ENCODE data around the gene ACR.
"Not testable (repeated sequence)": the region's sequence is repeated elsewhere in the genome, so short reads cannot be mapped to it uniquely, and the experiment has no call there.

The ACR gene

DNA sequence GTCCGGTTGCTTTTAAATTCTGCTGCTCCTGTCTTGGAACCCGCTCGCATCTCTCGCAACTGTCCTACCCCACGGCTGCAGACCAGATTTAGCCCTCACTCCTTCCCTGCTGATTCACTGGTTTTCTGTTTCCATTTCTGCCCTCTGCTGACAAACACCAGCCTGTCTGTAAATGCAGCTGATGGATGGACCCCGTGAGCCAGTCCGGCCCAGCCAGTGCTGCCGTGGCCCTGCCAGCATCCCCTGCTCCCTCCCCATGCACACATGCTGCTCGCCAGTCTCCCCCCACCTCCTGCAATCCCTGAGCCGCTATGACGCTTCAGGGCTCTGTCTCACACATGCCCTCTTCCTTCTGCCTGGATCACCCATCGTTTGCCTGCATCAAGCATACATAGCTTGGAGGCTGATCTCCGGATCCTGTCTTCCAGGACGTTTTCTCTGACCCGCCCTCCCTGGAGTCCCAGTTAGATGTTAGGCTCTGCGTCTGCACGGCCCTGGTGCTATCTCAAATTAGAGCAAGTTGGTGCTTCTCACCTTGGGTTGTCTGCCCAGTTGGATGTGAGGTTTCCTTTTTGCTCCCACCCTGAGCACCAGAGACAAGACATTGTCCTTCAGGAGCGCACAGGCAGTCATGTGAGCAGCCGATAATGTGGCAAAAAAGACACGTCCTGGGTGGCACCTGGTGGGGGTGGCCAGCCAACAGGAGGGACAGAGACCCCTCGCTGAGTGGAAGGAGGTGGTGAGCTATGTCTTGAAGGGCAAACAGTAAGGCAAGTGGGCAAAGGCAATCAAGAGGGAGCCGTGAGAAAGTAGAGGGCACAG is 4.3 kb upstream of the ACR start:
- DNase-seq, result no peak

GRCh38 chr22:50734343-50734771 is 3.6 kb upstream of the ACR start:
- DNase-seq, result no peak

- no peak for DNase-seq
These were observed 2.8 kb upstream of the ACR start for GRCh38 chr22:50734986-50735738.

DNA sequence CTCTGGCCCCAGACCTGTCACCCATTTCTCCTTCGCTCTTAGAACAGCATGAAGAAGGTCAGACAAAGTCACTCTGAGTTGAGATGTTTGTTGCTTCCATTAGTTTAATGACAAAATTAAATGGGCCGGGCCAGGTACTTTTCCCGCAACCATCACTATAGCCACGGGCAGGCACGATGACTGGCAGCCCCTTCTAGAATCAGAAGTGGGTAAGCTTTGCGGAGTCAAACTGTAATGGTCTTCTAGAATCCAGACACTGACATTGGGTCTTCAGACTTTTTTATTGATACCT is 2.3 kb upstream of the ACR start:
- no peak for DNase-seq

DNA sequence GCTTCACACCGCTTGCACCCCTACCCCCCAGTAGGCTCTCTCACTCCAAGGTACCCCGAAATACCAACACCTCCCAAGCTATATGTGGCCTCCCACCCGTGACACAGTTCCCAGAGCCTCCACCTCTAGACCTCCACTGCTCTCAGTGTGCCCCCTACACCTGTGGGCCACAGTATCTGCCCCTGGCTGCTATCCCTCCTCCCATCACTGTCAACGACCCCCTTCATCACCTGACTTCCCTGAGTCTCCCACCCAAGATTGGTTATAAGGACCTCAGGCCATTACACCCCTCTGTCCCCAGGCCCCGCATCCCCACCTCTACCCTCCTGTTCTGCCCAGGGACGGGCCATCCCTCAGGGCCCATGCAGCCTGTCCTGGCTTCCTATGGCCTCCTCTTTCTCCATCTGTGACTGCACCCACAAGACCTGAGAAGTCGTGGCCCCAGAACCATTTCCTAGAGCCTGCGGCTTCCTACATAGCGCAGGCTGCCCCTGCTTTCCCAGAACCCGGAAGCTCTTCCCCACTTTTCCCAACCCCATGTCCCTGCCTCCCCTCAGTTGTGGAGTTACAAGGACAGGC is 734 bp downstream of the ACR start:
- DNase-seq, result no peak

DNA sequence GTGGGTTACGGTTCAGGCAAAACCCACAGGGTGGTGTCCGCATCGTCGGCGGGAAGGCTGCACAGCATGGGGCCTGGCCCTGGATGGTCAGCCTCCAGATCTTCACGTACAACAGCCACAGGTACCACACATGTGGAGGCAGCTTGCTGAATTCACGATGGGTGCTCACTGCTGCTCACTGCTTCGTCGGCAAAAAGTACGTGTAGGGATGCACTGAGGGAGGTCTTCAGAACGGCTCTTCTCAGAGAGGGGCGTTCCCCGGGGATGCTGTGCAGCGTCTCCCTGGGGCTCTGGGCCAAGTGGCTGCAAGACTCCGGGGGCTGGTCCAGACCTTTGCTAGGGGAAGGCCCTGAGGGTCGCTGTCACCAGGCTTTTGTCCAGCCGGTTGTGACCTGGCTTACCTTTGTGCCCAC is 1.3 kb downstream of the ACR start:
- DNase-seq, result no peak

- no peak for DNase-seq
These were observed 1.9 kb downstream of the ACR start for GRCh38 chr22:50739894-50740293.

GRCh38 chr22:50740714-50741113 is 2.7 kb downstream of the ACR start:
- DNase-seq, result not testable (repeated sequence)

GRCh38 chr22:50744424-50744823 is 6.4 kb downstream of the ACR start:
- not testable (repeated sequence) for DNase-seq

DNA sequence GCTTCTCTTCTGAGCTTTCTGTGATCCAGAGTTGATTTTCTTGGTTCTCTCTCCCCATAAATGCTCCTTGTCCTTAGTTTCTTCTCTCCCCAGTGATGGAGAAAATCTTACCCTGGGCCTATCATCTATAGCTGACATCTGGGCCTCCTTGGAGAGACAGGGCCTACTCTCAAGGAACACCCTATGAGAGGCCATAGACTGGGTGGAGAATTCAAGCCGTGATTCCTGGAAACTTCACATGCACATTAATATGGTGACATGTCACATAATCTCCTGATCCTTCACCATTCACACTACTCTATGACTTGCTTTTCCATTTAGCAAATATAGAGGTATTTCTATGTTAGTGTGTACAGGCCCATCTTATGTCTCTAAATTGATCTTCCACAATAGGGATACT is 9.5 kb downstream of the ACR start:
- DNase-seq, result not testable (repeated sequence)

DNA sequence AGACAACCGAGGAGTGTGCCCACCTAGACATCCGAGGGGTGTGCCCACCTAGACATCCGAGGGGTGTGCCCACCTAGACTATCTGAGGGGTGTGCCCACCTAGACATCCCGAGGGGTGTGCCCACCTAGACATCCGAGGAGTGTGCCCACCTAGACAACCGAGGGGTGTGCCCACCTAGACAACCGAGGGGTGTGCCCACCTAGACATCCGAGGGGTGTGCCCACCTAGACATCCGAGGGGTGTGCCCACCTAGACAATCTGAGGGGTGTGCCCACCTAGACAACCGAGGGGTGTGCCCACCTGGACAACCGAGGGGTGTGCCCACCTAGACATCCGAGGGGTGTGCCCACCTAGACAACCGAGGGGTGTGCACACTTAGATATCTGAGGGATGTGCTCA is 10.6 kb downstream of the ACR start:
- DNase-seq, result not testable (repeated sequence)

GRCh38 chr22:50749302-50750074 is 11.5 kb downstream of the ACR start:
- not testable (repeated sequence) for DNase-seq

DNA sequence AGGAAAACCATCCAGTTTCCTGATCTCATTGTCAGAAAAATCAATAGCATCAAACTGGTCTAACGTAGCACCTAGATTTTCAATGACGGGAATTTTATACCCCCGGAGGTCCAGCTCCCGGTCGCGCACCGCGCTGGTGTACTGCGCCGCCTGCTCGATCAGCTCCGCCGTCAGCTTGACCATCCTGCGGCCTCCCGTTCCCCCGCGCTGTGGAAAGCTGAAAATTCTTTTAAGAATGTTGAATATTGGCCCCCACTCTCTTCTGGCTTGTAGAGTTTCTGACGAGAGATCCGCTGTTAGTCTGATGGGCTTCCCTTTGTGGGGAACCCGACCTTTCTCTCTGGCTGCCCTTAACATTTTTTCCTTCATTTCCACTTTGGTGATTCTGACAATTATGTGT is 17.2 kb downstream of the ACR start:
- not testable (repeated sequence) for DNase-seq

GRCh38 chr22:50756406-50756805 is 18.4 kb downstream of the ACR start:
- DNase-seq, result not testable (repeated sequence)

- peak in 1 of 2 donors; percentile 11 for DNase-seq
These were observed 19.0 kb downstream of the ACR start for GRCh38 chr22:50756949-50757491.

DNA sequence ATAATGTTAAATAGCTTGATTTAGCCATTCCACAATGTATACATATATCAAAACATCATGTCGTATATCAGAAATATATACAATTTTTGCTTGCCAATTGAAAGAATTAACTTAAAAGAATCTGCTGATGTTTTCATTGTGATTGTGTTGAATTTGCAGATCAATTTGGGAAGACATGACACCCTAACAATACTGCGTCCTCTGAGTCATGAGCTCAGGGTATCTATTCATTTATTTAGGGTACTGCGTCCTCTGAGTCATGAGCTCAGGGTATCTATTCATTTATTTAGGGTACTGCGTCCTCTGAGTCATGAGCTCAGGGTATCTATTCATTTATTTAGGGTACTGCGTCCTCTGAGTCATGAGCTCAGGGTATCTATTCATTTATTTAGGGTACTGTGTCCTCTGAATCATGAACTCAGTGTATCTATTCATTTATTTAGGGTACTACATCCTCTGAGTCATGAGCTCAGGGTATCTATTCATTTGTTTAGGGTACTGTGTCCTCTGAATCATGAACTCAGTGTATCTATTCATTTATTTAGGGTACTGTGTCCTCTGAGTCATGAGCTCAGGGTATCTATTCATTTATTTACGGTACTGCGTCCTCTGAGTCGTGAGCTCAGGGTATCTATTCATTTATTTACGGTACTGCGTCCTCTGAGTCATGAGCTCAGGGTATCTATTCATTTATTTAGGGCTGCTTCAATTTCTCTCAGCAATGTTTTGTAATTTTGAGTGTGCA is 21.8 kb downstream of the ACR start:
- not testable (repeated sequence) for DNase-seq

DNA sequence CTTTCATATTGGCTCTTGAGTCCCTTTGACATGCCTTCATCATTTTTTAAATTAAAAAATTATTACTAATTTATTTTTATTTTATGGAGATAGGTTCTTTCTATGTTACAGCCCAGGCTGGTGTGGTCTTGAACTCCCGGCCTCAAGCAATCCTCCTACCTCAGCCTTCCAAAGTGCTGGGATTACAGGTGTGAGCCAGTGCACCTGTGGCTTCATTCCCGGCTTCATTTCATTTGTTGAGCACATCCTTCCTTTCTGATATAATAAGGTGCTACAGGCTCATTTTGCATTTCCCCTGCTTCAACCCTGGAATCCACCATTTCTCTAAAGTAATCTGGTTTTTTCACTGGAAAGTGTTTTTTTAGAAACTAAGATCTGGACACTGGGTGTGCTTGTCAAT is 23.8 kb downstream of the ACR start:
- not testable (repeated sequence) for DNase-seq

GRCh38 chr22:50764288-50764687 is 26.3 kb downstream of the ACR start:
- not testable (repeated sequence) for DNase-seq

DNA sequence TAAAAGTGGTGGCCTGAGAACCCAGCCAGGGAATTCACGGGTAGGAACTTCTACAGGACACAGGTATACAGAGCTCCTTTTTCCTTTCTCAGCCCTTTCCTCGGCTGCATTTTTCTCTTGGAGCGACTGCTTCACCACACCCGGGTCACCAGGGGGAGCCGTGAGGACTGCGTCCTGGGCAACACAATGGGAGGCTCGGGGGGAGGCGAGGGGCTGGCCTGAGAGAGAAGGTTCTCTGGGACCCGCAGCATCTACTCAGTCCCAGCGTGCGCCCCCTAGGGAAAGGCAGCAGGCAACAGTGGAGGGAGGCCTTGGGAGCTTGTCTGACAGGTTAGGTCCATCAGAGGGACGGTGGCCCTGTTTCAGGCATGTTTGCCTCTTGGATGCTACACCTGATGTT is 37.1 kb downstream of the ACR start:
- peak in 1 of 2 donors; percentile 7 for DNase-seq

GRCh38 chr22:50777631-50778030 is 39.6 kb downstream of the ACR start:
- not testable (repeated sequence) for DNase-seq

DNA sequence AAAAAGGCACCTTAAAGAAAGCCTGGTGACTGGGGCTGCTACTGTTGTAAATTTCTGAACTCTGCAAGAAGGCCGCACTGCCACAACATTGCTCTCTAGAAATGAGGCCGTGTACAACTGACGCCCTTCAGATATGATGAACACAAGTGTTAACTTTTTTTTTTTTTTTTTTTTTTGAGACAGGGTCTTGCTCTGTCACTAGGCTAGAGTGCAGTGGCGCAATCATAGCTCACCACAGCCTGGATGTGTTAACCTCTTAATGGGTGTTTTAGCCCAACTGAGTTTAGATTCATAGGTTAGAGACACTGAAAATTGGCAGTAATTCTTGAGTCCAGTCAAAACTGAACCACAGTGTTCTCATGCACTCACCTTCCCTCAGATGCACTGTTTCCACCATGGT is 42.2 kb downstream of the ACR start:
- not testable (repeated sequence) for DNase-seq

DNA sequence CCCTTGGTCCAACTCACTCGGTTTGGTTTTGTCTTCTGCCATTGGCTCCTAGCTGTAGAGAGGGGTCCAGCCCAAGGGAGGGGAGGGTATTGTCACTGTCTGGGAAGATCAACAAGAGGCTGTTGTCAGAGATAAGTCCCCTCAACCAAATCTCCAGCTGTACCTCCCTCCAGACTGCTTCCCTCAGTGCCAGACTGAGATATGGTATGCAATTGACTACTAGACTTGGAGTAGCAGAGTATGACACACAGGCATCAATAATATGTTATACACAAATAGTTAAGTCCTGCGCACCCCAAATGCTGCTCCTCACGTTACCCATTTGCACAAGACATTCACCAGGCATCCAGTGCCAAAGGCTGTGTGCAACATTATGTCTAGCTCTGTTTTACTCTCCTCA is 44.2 kb downstream of the ACR start:
- not testable (repeated sequence) for DNase-seq
